A673 (cell line): ENCODE results near the gene SWI5.

Source experiments
- EZH2 ChIP-seq: fragments of 200-600 bp; sonication (generic); IDR thresholded peaks from 2 replicates; pipeline ENCODE4 v1.6.1; 2017; ENCODE audit warnings: borderline replicate concordance, low read depth, mild to moderate bottlenecking, mixed read lengths, antibody characterized with exemption, low read length; ENCODE audit not compliant: poor library complexity, severe bottlenecking
- TF ChIP-seq, protein P1 (sequence below): fragments of 300-800, 200-600 bp; sonication (generic); conservative IDR thresholded peaks from 2 replicates; pipeline ENCODE4 v1.5.1; 2017; ENCODE audit warnings: low read depth, mild to moderate bottlenecking, antibody characterized with exemption, low read length, moderate library complexity, mixed read lengths

DNA sequence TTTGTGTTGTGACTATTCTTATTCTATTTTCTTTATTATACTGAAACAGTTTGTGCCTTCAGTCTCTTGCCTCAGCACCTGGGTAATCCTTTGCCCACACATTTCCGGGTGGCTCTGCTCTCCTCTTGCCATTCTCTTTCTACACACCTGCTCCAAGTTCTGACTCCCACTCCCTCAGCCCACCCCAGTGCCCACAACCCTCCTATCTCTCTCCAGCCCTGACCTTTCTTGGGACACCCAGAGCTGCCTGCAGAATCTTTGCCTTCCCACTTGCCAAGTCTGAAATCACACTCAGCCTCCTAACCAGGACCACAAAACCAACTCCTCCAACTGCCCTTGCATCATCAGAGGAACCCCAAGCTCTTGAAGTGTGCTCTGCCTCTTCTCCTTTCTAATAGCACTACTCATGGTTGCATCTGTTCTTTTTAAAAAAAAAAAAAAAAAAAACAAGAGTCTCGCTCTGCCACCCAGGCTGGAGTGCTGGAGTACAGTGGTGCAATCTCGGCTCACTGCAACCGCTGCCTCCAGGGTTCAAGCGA lies 4.1 kb downstream of the SWI5 start:
- TF ChIP-seq, protein P1, sequence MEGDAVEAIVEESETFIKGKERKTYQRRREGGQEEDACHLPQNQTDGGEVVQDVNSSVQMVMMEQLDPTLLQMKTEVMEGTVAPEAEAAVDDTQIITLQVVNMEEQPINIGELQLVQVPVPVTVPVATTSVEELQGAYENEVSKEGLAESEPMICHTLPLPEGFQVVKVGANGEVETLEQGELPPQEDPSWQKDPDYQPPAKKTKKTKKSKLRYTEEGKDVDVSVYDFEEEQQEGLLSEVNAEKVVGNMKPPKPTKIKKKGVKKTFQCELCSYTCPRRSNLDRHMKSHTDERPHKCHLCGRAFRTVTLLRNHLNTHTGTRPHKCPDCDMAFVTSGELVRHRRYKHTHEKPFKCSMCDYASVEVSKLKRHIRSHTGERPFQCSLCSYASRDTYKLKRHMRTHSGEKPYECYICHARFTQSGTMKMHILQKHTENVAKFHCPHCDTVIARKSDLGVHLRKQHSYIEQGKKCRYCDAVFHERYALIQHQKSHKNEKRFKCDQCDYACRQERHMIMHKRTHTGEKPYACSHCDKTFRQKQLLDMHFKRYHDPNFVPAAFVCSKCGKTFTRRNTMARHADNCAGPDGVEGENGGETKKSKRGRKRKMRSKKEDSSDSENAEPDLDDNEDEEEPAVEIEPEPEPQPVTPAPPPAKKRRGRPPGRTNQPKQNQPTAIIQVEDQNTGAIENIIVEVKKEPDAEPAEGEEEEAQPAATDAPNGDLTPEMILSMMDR: no peak
- TF ChIP-seq EZH2: no peak
